AG08395 (cell line): Measurements from ENCODE around the gene CDH23.

ENCODE experiments used
- DNase-seq: peaks from one replicate; pipeline ENCODE4 v3.0.0; 2012; ENCODE audit warnings: mixed read lengths, low spot score

The CDH23 gene

GRCh38 chr10:71486484-71487114 is 89.9 kb downstream of the CDH23 start:
- DNase-seq, result peak; percentile 58

DNA sequence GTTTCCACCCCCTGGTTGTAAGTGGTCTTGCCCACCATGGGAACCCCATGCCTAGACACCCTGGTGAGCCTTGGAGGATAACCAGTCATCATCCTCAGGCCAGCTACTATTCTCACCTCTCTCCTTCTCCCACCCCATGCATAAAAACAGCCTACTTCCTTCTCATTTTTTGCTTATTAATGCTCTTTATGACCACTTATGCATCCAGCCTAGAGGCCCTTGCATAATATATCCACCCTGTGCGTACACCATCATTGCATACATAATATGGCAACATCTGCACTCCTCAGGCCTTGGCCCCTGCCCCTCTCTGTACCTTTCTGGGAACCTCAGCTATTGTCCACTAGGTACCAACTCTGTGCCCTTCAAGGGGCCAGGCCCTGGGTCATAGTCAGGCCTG is 91.0 kb downstream of the CDH23 start:
- DNase-seq, result no peak

DNA sequence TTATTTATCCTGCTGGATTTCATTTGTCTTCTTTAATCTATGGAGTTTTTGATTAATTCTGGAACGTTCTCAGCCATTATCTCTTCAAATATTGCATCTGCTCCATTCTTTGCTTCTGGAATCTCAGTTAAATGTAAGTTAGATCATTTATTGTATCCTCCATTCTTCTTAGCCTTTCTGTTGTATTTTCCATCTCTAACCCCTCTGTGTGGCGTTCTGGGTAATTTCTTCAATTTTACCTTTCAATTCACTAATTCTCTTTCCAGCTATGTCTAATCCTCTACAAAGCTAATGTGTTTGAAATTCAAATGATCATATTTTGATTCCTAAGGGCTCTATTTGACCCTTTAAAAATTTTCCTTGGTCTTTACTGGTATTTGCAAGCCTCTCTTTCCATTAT is 92.4 kb downstream of the CDH23 start:
- no peak for DNase-seq

- DNase-seq, result no peak
These were observed 96.2 kb downstream of the CDH23 start for GRCh38 chr10:71492872-71493271.

GRCh38 chr10:71493741-71494140 is 97.0 kb downstream of the CDH23 start:
- no peak for DNase-seq

- DNase-seq, result no peak
These were observed 97.8 kb downstream of the CDH23 start for GRCh38 chr10:71494476-71494875.

DNA sequence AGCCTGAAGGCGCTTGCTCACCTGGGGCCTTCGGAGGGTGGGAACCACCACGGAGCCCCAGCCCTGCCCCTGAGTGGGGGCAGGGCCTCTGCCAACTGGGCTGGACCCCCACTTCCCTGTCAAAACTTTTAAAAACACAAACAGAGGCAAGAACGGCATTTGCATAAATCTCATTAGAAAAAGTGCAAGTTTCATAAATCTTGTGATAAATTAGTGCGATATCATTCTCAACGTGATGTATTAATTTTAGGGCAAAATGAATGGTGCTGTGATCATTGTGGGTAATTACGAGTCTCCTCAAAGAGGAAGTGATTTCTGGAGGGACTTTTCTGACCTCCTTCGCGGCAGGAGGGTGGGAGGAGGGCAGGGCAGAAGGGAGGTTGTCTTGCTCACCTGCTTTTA is 98.3 kb downstream of the CDH23 start:
- DNase-seq, result no peak

GRCh38 chr10:71496927-71497762 is 100.4 kb downstream of the CDH23 start:
- no peak for DNase-seq

DNA sequence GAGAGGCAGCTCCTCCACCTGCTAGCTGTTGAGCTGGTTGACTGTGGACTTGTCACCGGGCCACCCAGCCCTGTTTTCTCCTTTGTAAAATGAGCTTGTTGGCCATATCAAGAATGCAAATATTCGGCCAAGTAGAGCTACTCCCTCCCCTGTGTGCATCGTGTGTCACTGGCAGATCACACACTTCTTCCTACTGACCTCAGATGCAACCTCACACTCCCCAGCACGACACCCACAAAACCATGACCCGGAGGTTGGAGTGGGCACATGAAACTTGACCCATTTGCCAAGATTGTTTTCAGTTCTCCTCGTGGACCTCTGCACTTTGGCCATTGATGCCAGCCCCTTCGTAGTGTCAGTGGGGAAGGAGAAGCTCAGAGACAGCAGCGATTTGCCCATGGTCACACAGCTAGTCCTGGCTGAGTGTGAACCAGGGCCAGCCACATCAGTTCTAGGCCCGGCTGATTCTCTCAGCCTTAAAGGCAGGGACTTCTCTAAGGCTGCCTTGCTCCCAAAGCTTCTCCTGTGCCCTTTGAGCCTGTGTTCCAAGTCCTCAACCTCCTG is 101.1 kb downstream of the CDH23 start:
- DNase-seq, result no peak

DNA sequence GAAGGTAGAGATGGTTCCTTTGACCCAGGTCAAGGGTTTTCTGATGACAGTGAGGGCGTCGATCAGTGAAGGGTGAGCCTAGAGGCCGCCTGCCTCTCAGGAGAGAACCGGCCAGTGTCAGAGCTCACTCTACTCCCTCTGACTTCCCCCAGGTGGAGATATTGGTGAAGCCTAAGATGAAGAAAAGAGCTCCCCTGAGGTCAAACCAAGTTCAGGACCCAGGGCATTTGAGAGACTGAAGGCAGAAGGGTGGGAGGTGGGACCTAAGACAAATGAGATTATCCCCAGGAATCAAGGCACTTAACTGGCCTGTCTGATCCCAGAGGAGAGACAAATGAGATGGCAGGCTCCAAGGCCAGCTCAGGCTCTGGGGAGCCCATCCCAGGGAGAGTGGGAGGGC is 104.7 kb downstream of the CDH23 start:
- DNase-seq, result no peak

DNA sequence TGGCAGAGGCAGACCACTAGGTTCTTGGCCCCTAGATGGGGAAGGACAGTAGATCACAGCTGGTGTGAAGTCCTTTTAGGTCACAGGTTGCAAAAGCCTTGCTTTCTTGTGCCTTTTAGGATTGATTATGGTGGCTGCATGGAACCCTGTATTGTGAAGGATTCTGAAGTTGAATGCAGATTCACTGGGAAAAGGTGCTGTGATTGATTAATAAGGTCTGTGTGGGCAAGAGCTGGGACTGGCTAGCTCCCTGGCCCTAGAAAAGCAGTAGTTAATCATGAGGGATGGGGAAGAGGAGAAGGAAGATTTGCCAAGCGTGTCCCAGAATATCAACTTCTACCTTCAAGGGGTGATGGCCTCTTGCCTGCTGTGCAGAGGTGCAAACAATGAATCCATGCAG is 105.5 kb downstream of the CDH23 start:
- DNase-seq, result no peak

GRCh38 chr10:71502851-71503250 is 106.1 kb downstream of the CDH23 start:
- no peak for DNase-seq

- DNase-seq, result no peak
These were observed 107.4 kb downstream of the CDH23 start for GRCh38 chr10:71504168-71504567.

DNA sequence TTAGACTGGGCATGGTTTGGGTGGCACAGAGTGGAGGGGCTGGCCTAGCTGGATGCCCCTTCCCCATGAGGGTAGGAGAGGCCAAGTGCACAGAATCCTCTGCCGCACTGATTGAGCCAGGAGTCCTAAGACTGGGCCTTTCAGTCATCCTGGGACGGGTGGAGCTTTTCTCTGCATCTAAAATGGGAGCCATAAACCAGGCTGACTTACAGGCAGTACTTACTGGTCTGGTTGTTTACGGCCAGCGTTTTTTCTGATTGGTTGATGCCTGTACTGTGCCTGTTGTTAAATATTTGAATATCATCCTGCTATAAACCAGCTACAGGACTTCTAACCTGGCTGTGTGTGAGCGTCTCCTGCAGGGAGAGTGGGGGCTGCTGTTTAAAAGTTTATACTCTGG is 107.8 kb downstream of the CDH23 start:
- DNase-seq, result no peak

DNA sequence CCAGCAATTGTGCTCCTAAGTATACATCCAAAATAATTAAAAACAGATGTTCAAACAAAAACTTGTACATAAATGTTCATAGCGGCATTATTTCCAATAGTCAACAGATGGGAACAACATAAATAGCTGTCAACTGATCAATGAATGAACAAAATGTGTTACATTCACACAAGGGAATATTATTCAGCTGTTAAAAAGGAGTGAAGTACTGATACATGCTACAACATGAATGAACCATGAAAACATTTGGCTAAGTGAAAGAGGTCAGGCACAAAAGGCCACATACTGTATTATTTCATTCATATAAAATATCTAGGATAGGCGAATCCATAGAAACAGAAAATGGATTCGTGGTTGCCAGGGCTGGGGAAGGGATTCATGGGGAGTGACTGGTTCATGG is 109.1 kb downstream of the CDH23 start:
- no peak for DNase-seq

GRCh38 chr10:71509444-71509843 is 112.7 kb downstream of the CDH23 start:
- no peak for DNase-seq

- no peak for DNase-seq
These were observed 114.5 kb downstream of the CDH23 start for GRCh38 chr10:71511206-71511605.

DNA sequence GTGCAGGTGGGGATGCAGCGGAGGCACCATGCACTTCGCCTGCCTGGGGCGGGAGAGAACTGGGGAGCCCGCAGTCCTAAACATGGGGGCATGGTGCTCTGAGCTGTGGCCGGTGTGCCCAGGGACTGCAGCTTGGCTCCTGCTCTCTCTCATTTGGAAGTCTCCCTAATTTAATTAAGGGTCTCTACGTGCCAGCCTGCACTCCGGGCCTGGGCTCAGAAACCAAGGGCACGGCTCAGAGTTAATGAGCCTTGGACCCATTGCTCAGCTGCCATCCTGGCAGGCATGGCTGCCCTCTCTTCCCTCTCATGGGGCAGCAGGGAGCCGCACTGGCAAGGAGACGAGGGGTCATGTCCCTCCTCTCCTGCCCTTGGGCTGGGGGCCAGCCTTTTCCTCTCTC is 115.6 kb downstream of the CDH23 start:
- DNase-seq, result no peak

DNA sequence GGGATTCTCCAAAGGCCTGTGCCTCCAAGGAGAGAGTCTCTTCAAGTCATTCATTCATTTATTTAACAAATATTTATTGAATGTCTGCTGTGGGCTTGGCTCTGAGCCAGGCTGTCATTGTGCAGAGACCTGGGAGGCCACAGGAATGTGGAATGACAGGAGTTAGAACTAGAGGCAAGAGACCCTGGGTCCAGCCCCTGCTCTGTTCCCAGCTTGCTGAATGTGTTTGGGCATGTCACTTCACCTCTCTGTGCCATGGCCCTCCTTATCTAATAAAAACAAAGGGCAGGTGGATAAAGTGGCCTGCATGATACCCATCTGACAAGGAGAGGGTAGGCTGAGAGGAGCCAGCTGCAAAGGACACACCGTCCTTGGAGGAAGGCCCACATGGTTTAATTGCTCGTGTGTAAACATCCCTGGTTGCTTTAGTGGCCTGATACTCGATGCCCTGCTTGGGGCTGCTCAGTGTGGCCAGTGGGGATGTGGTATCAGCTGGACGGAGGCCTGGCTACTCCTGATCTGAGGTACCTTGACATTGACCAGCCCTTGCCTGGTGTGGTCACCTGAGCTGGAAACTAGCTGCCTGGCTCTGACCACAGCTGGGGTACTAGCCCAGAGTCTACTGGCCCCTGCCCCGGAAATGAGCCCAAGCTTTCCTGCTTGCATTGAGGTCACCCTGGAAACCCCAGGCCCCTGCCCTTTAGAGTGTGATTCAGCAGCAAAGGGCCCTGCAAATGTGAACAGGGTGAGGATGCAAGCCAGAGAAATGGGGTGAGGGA is 116.2 kb downstream of the CDH23 start:
- DNase-seq, result no peak

- no peak for DNase-seq
These were observed 116.8 kb downstream of the CDH23 start for GRCh38 chr10:71513540-71513853.

DNA sequence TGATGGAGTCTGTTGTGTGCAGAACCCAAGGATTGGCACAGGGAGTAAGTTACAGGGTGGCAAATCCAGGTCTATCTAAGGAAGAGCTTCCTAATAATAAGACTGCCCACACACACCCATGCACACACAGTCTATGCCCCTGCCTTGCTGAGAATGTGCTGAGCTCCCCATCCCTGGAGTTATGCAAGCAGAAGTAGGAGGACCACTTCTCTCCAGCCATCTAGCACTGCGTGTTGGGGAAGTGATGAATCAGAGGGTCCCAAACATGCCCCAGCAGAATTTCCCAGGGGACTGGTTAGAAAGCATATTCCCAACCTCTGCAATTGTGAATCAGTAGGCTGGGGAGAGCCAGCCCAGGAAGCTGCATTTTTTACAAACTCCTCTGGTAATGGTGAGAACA is 117.2 kb downstream of the CDH23 start:
- DNase-seq, result no peak

GRCh38 chr10:71515531-71516172 is 118.9 kb downstream of the CDH23 start:
- no peak for DNase-seq
